MCF 10A (cell line): ENCODE results near the gene SMG6. TPM values are rescaled to one million over a fixed set of nuclear protein-coding genes. Genes with fewer than 3 reads are reported as not detected.

ENCODE experiments used
- BruUV-seq: library from RNA; stranded (reverse); fragments of 400-500 nt; replicated peaks from 2 replicates; lab custom pipeline; 2021; lab: Mats Ljungman, UMichigan
- CTCF ChIA-PET: fragments of 300-600 bp; sonication (Branson Sonifier 250); formaldehyde crosslinking; extraction: SDS; loops from one replicate; lab custom pipeline; 2021; ENCODE audit warnings: antibody characterized with exemption, inconsistent platforms; lab: Yijun Ruan, JAX
- POLR2A ChIA-PET: fragments of 300-600, 350-650 bp; sonication (Branson Sonifier 250); formaldehyde crosslinking; extraction: SDS; loops from one replicate; lab custom pipeline; 2020; ENCODE audit warnings: antibody characterized with exemption, inconsistent platforms; lab: Yijun Ruan, JAX
- DNase-seq: peaks from one replicate; pipeline ENCODE4 v3.0.0-alpha.2; 2018; ENCODE audit not compliant: unreplicated experiment
- H3K27ac Mint-ChIP-seq: one replicate; pipeline ENCODE4 v1.8.0; 2022; ENCODE audit warnings: mild to moderate bottlenecking, low read depth, mixed read lengths; ENCODE audit not compliant: unreplicated experiment
- H3K27me3 Mint-ChIP-seq: one replicate; pipeline ENCODE4 v1.8.0; 2022; ENCODE audit warnings: mixed read lengths; ENCODE audit not compliant: insufficient read depth, unreplicated experiment
- H3K36me3 Mint-ChIP-seq: one replicate; pipeline ENCODE4 v1.8.0; 2022; ENCODE audit warnings: mild to moderate bottlenecking, moderate library complexity, mixed read lengths; ENCODE audit not compliant: insufficient read depth, unreplicated experiment
- H3K4me1 Mint-ChIP-seq: one replicate; pipeline ENCODE4 v1.8.0; 2022; ENCODE audit warnings: mixed read lengths; ENCODE audit not compliant: insufficient read depth, unreplicated experiment
- H3K4me3 Mint-ChIP-seq: one replicate; pipeline ENCODE4 v1.8.0; 2022; ENCODE audit warnings: mild to moderate bottlenecking, moderate library complexity, mixed read lengths; ENCODE audit not compliant: unreplicated experiment
- H3K9me3 Mint-ChIP-seq: one replicate; pipeline ENCODE4 v1.8.0; 2022; ENCODE audit warnings: mixed read lengths; ENCODE audit not compliant: unreplicated experiment
- intact Hi-C: fragments of 100-400 bp; cut with micrococcal nuclease; formaldehyde crosslinking; loops from 2 replicates; pipeline ENCODE4 v1.14.1; 2022
- total RNA-seq: library from RNA; stranded (reverse); gene quantifications from 2 replicates; pipeline ENCODE4 v1.2.3, GENCODE V29; 2022
- TF ChIP-seq, protein P1 (sequence below): fragments of 200-600 bp; IDR thresholded peaks from one replicate; pipeline ENCODE4 v1.8.0; 2022; ENCODE audit warnings: antibody characterized with exemption, mild to moderate bottlenecking; ENCODE audit not compliant: unreplicated experiment

The SMG6 gene
- total RNA-seq, 1 experiment from 2014 or later, result 17.0 TPM

DNA sequence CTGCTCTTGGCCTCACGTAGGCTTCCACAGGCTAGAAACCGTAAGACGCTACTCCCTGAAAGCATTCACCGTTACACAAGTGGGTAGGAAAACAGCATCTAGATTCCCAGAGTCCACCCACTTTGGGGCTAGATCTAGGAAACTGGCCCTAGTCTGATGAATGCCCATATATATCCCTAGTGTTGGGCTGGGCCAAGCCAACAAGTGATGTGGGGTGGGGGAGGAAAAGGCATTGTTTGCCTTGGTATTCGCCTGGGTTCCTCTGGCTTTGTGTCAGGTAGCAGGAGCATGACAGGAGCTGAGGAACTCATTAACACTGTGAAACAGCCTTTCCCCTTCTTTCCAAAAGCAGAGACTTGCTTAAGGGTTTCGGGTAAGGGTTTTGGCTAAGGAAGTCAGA is 112.4 kb downstream of the SMG6 start:
- ChIA-PET POLR2A (interaction anchor here (0.6 kb wide), 1 partner anchor 793 kb away, joined by 3 read pairs; no protein-coding TSS in a partner anchor), CTCF (no interaction called here)
- H3K36me3 Mint-ChIP-seq, result peaks cover 36% of the 10 kb centered on the region
- H3K27me3 Mint-ChIP-seq, result no peaks in the 10 kb centered on the region
- TF ChIP-seq, protein P1, sequence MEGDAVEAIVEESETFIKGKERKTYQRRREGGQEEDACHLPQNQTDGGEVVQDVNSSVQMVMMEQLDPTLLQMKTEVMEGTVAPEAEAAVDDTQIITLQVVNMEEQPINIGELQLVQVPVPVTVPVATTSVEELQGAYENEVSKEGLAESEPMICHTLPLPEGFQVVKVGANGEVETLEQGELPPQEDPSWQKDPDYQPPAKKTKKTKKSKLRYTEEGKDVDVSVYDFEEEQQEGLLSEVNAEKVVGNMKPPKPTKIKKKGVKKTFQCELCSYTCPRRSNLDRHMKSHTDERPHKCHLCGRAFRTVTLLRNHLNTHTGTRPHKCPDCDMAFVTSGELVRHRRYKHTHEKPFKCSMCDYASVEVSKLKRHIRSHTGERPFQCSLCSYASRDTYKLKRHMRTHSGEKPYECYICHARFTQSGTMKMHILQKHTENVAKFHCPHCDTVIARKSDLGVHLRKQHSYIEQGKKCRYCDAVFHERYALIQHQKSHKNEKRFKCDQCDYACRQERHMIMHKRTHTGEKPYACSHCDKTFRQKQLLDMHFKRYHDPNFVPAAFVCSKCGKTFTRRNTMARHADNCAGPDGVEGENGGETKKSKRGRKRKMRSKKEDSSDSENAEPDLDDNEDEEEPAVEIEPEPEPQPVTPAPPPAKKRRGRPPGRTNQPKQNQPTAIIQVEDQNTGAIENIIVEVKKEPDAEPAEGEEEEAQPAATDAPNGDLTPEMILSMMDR, result no peak
- peaks cover 37% of the 10 kb centered on the region for H3K4me1 Mint-ChIP-seq
- no peak overlapping the region for H3K27ac Mint-ChIP-seq
- H3K9me3 Mint-ChIP-seq, result no peaks in the 10 kb centered on the region
- no peak overlapping the region for H3K4me3 Mint-ChIP-seq
- intact Hi-C loops, result no loop called here
- BruUV-seq, result no TSS peak
- DNase-seq, result no peak

DNA sequence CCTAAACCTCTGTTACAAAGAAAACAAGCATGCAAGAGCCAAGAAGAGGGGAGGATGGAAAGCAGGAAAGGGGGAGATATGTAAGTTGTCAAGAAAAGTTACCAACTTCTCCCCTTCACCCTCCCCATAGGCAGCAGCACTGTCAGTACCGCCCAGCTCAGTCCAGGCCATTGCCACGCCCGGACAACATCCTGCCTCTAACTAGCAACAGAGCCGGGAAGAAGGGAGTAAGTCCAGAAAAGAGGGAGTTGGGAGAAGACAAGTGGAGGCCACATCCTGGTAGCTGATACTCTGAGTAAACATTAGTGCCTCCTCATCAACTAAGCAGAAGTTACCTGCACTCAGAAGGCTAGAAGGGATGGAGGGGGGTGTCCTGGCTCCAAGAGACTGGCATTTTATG is 113.6 kb downstream of the SMG6 start:
- Mint-ChIP-seq H3K27me3 (no peaks in the 10 kb centered on the region), H3K27ac (no peak overlapping the region), H3K4me1 (peaks cover 37% of the 10 kb centered on the region), H3K4me3 (no peak overlapping the region), H3K36me3 (peaks cover 44% of the 10 kb centered on the region), H3K9me3 (no peaks in the 10 kb centered on the region)
- no peak for DNase-seq
- ChIA-PET CTCF (interaction anchor here (0.7 to 1.4 kb wide), 4 partner anchors 11 to 41 kb away, joined by 3 to 4 read pairs (median 4); no protein-coding TSS in a partner anchor), POLR2A (no interaction called here)
- TF ChIP-seq, protein P1, result no peak
- no TSS peak for BruUV-seq
- intact Hi-C loops, result no loop called here

DNA sequence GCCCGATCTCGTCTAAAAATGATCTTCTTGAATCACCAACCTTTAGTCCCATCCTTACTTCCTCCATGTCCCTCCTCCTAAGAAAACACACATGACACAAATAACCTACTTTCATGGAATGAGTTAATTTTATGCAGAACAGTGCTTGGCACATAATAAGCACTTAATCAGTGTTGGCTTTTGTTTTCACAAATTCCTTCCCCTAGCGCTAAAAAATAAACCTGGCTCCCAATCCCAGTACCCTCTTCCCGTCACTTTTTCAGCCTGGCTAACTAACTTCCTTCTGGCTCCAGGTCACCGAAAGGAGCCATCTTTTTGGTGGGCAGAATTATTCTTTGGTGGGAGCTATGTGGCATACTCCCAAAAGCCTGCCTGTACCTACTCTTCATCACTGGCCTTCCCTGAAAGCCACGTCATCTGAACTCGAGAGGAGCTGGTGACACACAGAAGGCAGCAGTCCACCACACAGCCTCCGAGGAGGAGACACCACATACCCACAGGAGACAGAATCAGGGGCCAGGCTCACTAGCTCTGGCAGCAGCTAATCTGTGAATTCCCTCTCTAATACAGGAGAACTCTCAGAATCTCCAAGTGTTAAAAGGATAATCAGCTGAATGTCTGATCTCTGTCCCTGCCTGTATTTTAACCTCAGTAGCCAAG is 114.5 kb downstream of the SMG6 start:
- Mint-ChIP-seq H3K4me3 (no peak overlapping the region), H3K27me3 (no peaks in the 10 kb centered on the region), H3K27ac (no peak overlapping the region), H3K36me3 (peaks cover 42% of the 10 kb centered on the region), H3K4me1 (peaks cover 33% of the 10 kb centered on the region), H3K9me3 (no peaks in the 10 kb centered on the region)
- DNase-seq, result no peak
- ChIA-PET CTCF (interaction anchor here (0.7 to 1.6 kb wide), 4 partner anchors 10 to 148 kb away, joined by 3 to 4 read pairs (median 4); partner anchors contain the start of gene HIC1), POLR2A (interaction anchor here (0.6 to 1.3 kb wide), 2 partner anchors 36 to 44 kb away, joined by 3 read pairs; no protein-coding TSS in a partner anchor)
- BruUV-seq, result no TSS peak
- TF ChIP-seq, protein P1, result no peak
- intact Hi-C loops, result no loop called here

GRCh38 chr17:2187758-2188157 is 115.8 kb downstream of the SMG6 start:
- Mint-ChIP-seq H3K4me1 (peaks cover 23% of the 10 kb centered on the region), H3K9me3 (no peaks in the 10 kb centered on the region), H3K27me3 (no peaks in the 10 kb centered on the region), H3K27ac (peak overlapping the region; percentile 33), H3K36me3 (peaks cover 42% of the 10 kb centered on the region), H3K4me3 (no peak overlapping the region)
- CTCF ChIA-PET, result no interaction called here
- BruUV-seq, result no TSS peak
- TF ChIP-seq, protein P1, result no peak
- POLR2A ChIA-PET, result interaction anchor here (0.9 to 1.3 kb wide), 2 partner anchors 10 to 35 kb away, joined by 3 read pairs; no protein-coding TSS in a partner anchor
- intact Hi-C loops, result no loop called here
- no peak for DNase-seq
